Left lung (tissue), 10 donors: ENCODE measurements around the gene NFS1. TPM values are rescaled to one million over a fixed set of nuclear protein-coding genes. Genes with fewer than 3 reads are reported as not detected.

Experiments
- ATAC-seq: fragments of 200-7000 bp; cut with Tn5 transposase; one replicate; pipeline ENCODE4 v1.9.1; 2020; ENCODE audit warnings: moderate library complexity
- DNase-seq, 4 donors: peaks; one replicate each; pipeline ENCODE4 v3.0.0-alpha.2; 2013 to 2020
- H3K27ac ChIP-seq, 2 donors: fragments of 200-600 bp; sonication (generic) in 1 of 2; one replicate each; pipeline versions ENCODE4 v1.5.0 to v1.8.0; 2020 to 2021
- H3K27me3 ChIP-seq, 2 donors: fragments of 200-600 bp; sonication (generic) in 1 of 2; one replicate each; pipeline versions ENCODE4 v1.5.0 to v1.8.0; 2020 to 2021
- H3K36me3 ChIP-seq, 2 donors: fragments of 200-600 bp; sonication (generic) in 1 of 2; one replicate each; pipeline versions ENCODE4 v1.5.0 to v1.8.0; 2020 to 2021
- H3K4me1 ChIP-seq, 2 donors: fragments of 200-600 bp; one replicate each; pipeline ENCODE4 v1.8.0; 2021
- H3K4me3 ChIP-seq, 2 donors: fragments of 200-600 bp; sonication (generic) in 1 of 2; one replicate each; pipeline versions ENCODE4 v1.5.0 to v1.8.0; 2020 to 2021; ENCODE audit warnings: mild to moderate bottlenecking in 1 of 2
- H3K9me3 ChIP-seq, 2 donors: fragments of 200-600 bp; sonication (generic) in 1 of 2; one replicate each; pipeline versions ENCODE4 v1.5.0 to v1.8.0; 2020 to 2021
- CTCF ChIP-seq, 2 donors: fragments of 200-600 bp; sonication (generic) in 1 of 2; IDR thresholded peaks; one replicate each; pipeline versions ENCODE4 v1.5.0 to v1.8.0; 2021; ENCODE audit warnings: antibody characterized with exemption in 2 of 2
- intact Hi-C, 2 donors: fragments of 100-400 bp; cut with DNase I; formaldehyde crosslinking; loops; one replicate each; pipeline versions ENCODE4 v1.11.2 to v1.14.2; 2022
- polyA plus RNA-seq, 6 donors: library from polyadenylated mRNA; unstranded; fragments of 120-200 nt; gene quantifications; one replicate each; pipeline ENCODE4 v1.2.1, GENCODE V29; 2013; ENCODE audit not compliant: insufficient read length in 6 of 6
- total RNA-seq, 2 donors: library from RNA; stranded (reverse); fragmentation: NEBNext Ultra II Directional; extraction: Animal tissue kit (Norgen Biotek cat#: 25700); gene quantifications; one replicate each; pipeline ENCODE4 v1.2.1, GENCODE V29; 2021
- donor health status: DM: no; HTN: yes; CAD: no.
- donor health status: DM: no; HTN: no; CAD: no.

Gene NFS1
- total and polyA plus RNA-seq, 8 donors, result 18.5 to 32.5 (median 20.5) TPM

- Histone ChIP-seq H3K4me3 (no peak overlapping the region), H3K27ac (peak overlapping the region in 1 of 2 donors; percentile 45), H3K36me3 (peaks cover 0 to 18% of the 10 kb centered on the region in 2 donors), H3K9me3 (no peaks in the 10 kb centered on the region), H3K27me3 (peaks cover 0 to 21% of the 10 kb centered on the region in 2 donors), H3K4me1 (peaks cover 16 to 46% of the 10 kb centered on the region in 2 donors)
- TF ChIP-seq CTCF (IDR thresholded peaks at IDR 0.05), result no peak
- DNase-seq (no peak), ATAC-seq (no peak)
- intact Hi-C loops, result no loop called here
Measured at GRCh38 chr20:35620818-35621559, 78.2 kb downstream of the NFS1 start.

- Histone ChIP-seq H3K27me3 (peaks cover 0 to 21% of the 10 kb centered on the region in 2 donors), H3K9me3 (no peaks in the 10 kb centered on the region), H3K36me3 (peaks cover 0 to 2% of the 10 kb centered on the region in 2 donors), H3K27ac (no peak overlapping the region), H3K4me3 (peak overlapping the region; percentile 31 to 39), H3K4me1 (peaks cover 21 to 55% of the 10 kb centered on the region in 2 donors)
- DNase-seq (peak; percentile 61 to 92 (median 82)), ATAC-seq (peak; percentile 57)
- no peak for TF ChIP-seq CTCF (IDR thresholded peaks at IDR 0.05)
- intact Hi-C loops, result no loop called here
Measured at GRCh38 chr20:35619196-35620095, 79.7 kb downstream of the NFS1 start.

GRCh38 chr20:35618263-35619131 is 80.7 kb downstream of the NFS1 start:
- ATAC-seq (no peak), DNase-seq (peak in 2 of 4 donors; percentile 7 to 81)
- Histone ChIP-seq H3K36me3 (no peaks in the 10 kb centered on the region), H3K4me1 (peaks cover 21 to 55% of the 10 kb centered on the region in 2 donors), H3K9me3 (no peaks in the 10 kb centered on the region), H3K27me3 (peaks cover 0 to 21% of the 10 kb centered on the region in 2 donors), H3K4me3 (peak overlapping the region; percentile 31 to 39), H3K27ac (peak overlapping the region in 1 of 2 donors; percentile 3)
- no peak for TF ChIP-seq CTCF (IDR thresholded peaks at IDR 0.05)
- intact Hi-C loops, result no loop called here

Other genes with a start within 250 kb of the NFS1 start
- 10 to 100 TPM; 23.4 to 27.2 TPM for gene CEP250, start 243.8 kb downstream of the NFS1 start, total RNA-seq
- gene CEP250, start 243.8 kb downstream of the NFS1 start, polyA plus RNA-seq, result 10 to 100 TPM; 65.7 to 80.0 (median 71.6) TPM
- not detected for gene C20orf173, start 169.7 kb downstream of the NFS1 start, total RNA-seq
- gene C20orf173, start 169.7 kb downstream of the NFS1 start, polyA plus RNA-seq, result not detected
- 100 to 1,000 TPM; 197 to 225 TPM for gene ERGIC3, start 157.3 kb downstream of the NFS1 start, total RNA-seq
- gene ERGIC3, start 157.3 kb downstream of the NFS1 start, polyA plus RNA-seq, result 100 to 1,000 TPM; 356 to 390 (median 370) TPM
- gene SPAG4, start 83.5 kb downstream of the NFS1 start, total RNA-seq, result 1 to 10 TPM; 3.1 to 3.5 TPM
- 1 to 10 TPM; 1.5 to 2.9 (median 2.2) TPM for gene SPAG4, start 83.5 kb downstream of the NFS1 start, polyA plus RNA-seq
- 100 to 1,000 TPM; 149 to 185 TPM for gene CPNE1, start 34.5 kb downstream of the NFS1 start, total RNA-seq
- gene CPNE1, start 34.5 kb downstream of the NFS1 start, polyA plus RNA-seq, result 100 to 1,000 TPM; 177 to 272 (median 215) TPM
- gene RBM12, start 34.5 kb downstream of the NFS1 start, total RNA-seq, result 10 to 100 TPM; 71.7 to 74.8 TPM
- gene RBM12, start 34.5 kb downstream of the NFS1 start, polyA plus RNA-seq, result 100 to 1,000 TPM in 1 of 6 donors, 10 to 100 TPM in 5; 69.5 to 103 (median 88.9) TPM
- 100 to 1,000 TPM; 107 to 126 TPM for gene ROMO1, start 53 bp upstream of the NFS1 start, total RNA-seq
- gene ROMO1, start 53 bp upstream of the NFS1 start, polyA plus RNA-seq, result 10 to 100 TPM; 49.6 to 90.5 (median 60.2) TPM
- gene RBM39, start 42.9 kb upstream of the NFS1 start, total RNA-seq, result 100 to 1,000 TPM; 242 to 270 TPM
- gene RBM39, start 42.9 kb upstream of the NFS1 start, polyA plus RNA-seq, result 100 to 1,000 TPM; 632 to 744 (median 696) TPM
- gene PHF20, start 72.7 kb upstream of the NFS1 start, total RNA-seq, result 10 to 100 TPM; 31.1 to 41.2 TPM
- 10 to 100 TPM; 36.8 to 43.4 (median 40.3) TPM for gene PHF20, start 72.7 kb upstream of the NFS1 start, polyA plus RNA-seq